Fibroblast of lung (primary cell): Measurements from ENCODE around the gene DAAM1.

Experiments
- CTCF ChIP-seq, 2 donors: IDR thresholded peaks in 1 of 2; conservative IDR thresholded peaks in 1 of 2; 1 replicate in 1 of 2; 2 replicates in 1 of 2; pipeline ENCODE4 v1.5.1; 2011 to 2012; ENCODE audit warnings: low read length in 2 of 2, control low read depth in 1 of 2, inconsistent platforms in 1 of 2, low read depth in 1 of 2, mild to moderate bottlenecking in 1 of 2
- EZH2 ChIP-seq: IDR thresholded peaks from 2 replicates; pipeline ENCODE4 v1.5.1; 2012; ENCODE audit warnings: low read length, control low read depth, mild to moderate bottlenecking; ENCODE audit errors: missing control alignments

- TF ChIP-seq EZH2, result no peak
- no peak for TF ChIP-seq CTCF (conservative IDR thresholded peaks at IDR 0.05 in 1 of 2, IDR thresholded peaks at IDR 0.05 in 1 of 2; ENCODE audit: low read depth in 1 of 2, low read length in 2 of 2)
These were observed 40.0 kb downstream of the DAAM1 start for GRCh38 chr14:59228421-59228820.
